Activated CD4-positive, alpha-beta T cell treated with anti-CD3 and anti-CD28 coated beads, Interleukin-2, amount 50 U/mL, for 1 hour (primary cell): ENCODE measurements around the gene SUN5.

ENCODE experiments used
- DNase-seq: peaks from one replicate; pipeline ENCODE4 v3.0.0-alpha.2; 2020

The SUN5 gene

DNA sequence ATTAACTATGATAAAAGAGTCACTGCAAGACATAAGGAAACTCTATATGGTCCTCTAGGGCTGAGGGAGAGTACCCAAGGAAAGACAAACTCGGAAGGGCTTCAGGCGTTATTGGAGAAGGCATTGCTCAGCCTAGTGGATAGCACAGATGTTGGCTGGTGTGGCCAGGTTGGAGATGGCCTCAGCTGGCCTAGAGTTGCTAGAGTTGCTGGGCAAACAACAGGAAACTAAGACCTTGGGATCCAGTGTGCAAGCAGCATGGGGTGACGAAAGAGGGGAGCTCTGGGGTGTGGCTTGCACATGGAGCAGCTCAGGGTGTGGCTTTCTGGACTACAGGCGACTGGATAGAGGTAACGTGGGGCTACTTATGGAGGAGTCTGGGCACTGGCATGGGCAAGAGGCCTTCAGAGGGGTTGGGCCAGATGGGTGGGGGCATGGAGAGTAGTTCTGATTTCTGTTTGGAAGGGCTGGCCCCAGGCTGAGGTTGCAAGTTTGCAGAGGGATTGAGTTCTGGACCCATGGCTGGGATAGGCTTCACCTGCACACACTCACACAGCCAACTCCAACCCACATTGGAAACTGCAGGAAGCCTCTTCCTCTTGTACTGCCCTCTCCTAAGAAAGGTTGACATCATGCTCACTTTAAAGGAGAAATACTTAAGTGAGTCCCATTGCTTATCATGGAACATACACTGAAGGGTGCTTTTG, 22.0 kb upstream of the SUN5 start:
- DNase-seq: no peak

DNA sequence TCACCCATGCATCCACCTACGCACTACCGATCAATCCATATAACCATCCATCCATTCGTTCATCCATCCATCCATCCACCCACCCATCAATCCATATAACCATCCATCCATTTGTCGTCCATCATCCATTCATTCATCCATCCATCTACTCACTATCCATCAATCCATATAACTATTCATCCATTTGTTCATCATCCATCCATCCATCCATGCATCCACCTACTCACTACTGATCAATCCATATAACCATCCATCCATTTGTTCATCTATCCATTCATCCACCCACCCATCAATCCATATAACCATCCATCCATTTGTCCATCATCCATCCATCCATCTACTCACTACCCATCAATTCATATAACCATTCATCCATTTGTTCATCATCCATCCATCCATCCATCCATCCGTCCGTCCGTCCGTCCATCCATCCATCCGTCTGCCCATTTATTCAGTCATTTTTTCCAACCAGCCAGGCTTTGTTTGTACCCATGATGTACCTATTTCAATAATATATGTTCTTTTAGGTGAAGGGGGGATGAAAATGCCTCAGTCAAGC, 21.2 kb upstream of the SUN5 start:
- DNase-seq: no peak

DNA sequence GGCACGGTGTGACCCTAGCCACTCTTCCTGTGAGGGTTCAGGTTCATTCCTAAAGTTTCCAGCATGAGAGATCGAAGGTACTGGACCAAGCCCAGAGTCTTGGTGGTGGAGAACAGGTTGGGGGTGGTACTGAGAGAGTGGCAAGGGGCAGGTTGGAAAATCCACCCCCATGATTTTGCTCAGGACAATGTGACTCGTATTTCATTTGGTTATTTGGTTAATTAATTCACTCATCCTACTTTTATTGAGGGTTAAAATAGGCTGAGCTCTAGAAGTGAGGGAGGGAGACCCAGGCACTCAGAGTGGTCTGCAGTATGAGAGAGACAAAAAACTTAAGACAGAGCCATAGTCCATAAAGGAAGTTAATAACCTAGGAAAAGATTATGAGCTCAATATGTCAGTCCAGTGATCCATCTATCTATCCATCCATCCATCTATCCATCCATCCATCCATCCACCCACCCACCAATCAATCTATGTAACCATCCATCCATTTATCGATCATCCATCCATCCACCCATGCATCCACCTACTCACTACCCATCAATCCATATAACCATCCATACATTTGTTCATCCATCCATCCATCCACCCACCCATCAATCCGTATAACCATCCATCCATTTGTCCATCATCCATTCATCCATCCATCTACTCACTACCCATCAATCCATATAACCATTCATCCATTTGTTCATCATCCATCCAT, 20.5 kb upstream of the SUN5 start:
- no peak for DNase-seq

DNA sequence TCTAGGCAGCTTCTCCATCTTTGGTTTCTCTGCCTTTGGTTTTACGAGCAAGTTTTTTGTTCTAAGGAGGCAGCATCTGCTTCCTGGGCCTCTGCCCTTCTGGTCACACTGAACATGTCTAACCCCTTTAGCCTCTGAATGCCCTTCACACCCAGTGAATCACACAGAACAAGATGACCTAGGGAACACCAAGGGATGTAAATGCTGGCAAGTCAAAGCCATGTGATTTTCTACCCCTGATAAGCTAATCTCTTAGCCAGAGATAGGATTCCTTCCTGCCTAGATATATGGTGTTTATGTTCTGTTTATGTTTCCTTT, 20.0 kb upstream of the SUN5 start:
- no peak for DNase-seq

DNA sequence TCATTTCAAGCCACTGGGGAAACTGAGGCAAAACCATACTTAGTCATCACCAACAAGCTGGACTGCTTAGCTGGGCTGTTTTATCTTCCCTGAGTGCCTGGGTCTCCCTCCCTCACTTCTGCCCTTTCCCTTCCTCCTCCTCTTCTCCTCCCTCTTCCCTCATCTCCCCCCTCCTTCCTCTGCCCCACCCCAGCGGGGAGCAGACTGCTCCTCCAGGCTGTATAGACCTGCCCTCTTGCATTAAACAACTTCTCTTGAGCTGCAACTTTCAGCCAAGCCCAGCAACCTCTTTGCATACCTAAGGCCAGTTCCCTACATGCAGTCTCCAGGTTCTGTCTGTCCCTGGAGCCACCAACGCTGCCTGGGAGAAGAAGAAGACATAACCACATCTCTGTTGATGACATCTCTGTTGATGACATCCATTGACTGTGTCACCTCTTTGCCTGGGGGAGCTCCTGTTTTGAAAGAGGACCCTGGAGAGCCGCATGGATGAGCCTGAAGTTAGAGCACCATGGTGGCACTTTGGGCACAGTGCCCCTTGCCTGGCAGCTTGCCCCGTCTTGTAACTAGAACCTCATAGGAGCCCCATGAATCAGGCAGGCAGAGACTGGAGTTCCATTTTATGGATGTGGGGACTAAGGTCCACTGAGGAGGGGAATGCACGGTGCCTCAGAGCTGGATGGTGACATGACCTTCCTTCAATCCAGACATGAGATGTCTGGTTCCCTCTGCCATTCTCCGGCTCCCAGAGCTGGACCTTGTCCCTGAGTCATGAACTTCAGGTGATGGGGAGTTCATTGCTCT, 19.4 kb upstream of the SUN5 start:
- DNase-seq: no peak

DNA sequence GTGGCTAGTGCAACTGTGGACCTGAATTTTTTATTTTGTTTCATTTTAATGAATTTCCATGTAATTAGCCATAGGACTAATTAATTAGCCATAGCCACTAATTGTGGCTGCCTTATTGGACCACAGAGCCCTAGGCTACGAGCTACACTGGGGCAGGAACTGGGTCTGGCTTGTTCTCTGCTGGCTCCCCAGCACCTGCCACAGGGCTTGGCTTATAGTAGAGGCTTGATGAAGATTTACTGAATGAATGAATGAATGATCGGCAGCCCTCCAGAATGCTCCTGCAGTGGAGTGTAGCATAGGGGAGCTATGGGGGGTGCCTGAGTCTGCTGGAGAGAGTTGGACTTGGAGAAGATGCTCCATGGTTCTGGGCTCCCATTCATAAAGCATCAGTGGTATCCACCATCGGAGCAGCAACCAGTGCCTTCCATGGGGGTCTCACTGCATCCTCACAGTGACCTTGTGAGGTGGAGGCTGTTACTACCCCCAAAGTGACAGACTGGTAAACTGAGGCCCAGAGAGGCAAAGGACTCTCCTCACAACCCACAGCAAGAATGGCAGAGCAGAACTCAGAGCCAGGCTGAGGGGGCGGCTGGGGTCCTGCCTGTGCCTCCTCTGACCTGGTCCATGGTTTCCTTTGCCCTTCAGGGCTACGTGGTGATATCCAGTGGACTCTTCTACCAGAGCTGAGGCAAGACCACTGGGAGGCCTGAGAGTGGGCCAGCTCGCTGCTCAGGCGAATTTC, 18.6 kb upstream of the SUN5 start:
- DNase-seq: no peak

DNA sequence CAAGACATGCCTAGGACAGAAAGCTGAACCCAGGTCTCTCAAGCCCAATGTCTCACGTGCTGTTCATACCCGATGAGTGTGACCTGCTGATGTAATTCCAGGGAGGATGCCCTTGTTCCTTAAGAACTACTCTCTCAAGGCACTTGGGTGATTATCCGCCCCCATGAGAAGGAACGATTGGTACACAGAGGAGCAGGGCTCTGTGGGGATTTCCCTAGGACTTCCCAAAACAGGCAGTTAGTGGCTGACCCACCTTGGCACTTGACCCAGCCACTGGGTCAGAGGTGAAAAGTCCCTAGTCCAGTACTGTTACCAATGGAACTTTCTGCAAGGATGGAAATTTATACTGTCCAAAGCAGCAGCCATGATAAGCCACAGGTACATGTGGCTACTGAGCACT, 18.1 kb upstream of the SUN5 start:
- no peak for DNase-seq

DNA sequence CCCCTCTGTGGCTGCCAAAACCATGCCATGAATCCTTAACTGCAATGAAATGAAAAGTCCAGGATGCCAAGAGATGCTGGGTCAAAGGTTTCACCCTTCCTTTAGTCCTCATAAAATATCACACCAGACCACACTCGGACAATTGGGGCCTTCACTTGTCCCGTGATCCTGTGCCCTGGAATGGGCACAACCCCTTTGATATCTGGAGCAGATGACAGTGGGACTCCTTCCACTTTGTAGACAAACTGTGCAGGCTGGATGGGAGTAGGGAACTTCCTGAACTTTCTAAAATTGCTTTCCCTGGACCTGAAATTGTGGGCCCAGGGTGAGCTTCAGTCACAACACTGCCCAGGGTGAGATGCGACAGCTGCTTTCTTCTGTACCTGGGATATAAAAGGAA, 17.6 kb upstream of the SUN5 start:
- DNase-seq: no peak

DNA sequence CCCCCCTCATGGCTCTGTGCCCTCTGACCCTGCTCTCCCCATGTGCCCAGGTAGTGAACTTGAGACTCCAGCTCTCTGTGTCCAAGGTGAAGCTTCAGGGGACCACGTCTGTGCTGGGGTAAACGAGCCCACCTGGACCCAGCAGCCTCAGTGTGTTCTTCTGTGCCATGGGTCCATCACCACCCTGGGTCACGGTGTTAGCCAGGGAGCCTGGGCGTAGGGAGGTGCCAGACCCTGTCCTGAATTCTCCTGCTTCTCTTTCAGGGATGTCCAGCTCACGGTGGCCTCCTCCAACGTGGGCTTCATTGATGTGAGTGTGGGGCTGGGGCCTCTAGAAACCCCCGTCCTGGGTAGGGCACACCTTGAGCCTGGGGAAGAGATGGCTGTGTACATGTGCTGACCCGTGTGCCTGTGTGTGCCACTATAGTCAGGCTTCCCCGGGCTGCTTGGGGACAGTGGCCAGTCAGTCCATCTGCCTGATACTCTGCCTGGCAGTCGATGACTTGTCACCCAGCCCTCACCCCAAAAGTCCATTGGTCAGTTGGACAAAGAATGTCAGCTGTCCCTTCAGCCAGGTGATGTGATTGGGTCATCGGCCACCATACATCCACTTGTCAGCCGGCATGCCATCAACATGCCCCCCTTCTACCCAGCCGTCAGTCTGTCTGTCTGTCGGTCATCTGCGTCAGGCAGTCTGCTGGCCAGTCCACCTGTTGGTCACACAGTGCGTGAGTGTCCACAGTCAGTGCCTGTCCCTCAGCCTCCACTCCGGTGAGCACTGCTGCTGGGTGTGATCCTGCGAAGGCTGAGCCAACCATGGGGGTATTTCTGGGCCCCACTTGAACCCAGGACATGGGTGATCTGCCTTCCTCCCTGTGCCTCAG, 16.3 kb upstream of the SUN5 start:
- DNase-seq: no peak

DNA sequence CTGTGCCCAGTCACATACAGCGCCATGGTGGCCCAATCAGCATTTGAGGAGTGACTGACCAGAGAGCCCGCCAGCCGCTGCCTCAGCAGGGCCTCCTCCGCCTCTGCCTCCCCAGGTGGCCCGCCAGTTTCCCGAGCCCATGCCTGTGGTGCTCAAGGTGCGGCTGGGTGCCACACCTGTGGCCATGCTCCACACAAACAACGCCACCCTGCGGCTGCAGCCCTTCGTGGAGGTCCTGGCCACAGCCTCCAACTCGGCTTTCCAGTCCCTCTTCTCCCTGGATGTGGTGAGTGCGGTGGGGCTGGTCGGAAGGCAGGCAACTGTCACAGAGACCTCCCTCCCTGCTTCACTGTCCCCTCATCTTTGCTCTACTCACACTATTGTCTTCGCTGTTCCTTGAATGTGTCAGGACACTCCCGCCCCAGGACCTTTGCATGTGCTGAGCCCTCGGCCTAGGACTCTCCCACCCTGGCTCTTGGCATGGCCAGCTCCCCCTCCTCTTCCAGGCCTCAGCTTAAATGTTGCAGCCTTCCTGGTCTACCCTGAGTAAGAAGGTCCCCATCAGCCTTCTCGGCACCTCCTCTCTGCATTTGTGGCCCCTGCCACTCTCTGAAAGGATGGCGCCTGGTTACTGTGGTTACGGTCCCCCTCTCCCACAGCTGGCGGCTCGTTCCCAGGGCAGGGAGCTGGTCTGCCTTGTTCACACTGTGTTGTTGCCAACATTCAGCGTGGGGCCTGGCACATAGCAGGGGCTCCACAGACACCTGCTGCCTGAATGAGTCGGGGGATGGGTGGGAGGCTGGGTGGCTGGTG, 15.4 kb upstream of the SUN5 start:
- no peak for DNase-seq

DNA sequence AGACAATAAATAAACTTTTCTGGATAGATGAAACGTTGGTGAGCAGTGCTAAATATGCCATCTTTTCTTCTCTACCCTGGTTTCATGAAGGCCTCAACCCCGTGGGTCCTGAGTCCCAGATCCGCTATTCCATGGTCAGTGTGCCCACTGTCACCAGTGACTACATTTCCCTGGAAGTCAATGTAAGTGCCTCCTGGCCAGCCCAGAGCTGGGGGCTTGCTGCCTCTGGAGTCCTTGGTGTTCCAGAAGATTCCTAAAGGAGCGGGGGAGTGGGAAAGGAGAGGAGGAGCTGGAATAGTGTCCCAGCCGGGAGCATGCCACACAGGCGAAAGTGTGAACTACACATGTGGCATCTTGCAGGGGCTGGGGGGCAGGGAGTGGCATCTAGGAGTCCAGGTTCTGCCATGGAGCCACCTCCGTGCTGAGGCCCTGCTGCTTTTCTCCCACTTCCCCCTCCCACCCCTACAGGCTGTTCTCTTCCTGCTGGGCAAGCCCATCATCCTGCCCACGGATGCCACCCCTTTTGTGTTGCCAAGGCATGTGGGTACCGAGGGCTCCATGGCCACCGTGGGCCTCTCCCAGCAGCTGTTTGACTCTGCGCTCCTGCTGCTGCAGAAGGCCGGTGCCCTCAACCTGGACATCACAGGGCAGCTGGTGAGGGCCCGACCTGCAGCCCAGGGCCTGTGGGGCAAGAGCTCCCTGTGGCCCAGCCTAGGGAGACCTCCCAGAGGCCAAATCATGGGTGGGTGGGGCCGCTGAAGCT, 14.1 kb upstream of the SUN5 start:
- no peak for DNase-seq

DNA sequence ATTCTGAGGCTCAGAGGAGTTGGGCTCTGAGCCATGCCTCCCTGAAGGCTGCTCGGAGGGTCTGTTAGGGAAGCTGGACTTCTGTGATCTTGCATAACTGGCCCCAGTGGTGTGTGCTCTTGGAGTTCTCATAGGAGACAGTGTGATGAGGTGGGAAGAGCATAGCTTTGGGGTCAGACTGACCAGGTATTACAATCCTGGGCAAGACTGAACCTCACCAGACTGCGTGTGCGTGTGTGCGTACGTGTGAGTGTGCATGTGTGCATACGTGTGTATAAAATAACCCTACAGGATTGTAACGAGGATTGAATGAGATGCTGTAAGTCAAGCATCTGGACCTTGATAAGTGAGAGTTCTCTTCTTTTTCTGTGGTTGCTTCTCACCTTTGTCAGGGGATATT, 13.3 kb upstream of the SUN5 start:
- no peak for DNase-seq

DNA sequence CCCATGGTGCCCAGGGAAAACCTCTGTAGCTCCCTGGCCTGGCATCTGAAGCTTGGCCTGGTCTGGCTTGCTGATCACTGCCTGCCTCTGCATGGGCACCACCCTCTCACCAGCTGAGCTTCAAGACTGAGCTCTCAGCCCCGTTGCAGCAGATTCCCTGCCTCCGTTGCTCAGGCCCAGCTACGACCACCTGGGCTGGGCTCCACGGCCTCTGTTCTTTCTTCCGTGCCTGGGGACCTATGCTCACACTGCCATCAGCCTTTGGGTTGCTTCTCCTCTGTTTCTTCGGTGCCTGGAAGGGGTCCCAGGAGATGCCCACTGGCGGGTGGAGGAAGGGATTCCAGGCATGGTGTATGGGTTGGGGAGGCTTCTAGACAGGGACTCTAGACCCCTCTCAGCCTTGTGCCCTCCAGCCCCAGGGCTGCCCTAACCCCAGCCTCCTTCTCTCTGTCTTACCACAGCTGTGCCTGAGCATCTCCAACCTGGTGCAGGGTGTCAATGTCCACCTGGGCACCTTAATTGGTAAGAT, 12.4 kb upstream of the SUN5 start:
- no peak for DNase-seq

DNA sequence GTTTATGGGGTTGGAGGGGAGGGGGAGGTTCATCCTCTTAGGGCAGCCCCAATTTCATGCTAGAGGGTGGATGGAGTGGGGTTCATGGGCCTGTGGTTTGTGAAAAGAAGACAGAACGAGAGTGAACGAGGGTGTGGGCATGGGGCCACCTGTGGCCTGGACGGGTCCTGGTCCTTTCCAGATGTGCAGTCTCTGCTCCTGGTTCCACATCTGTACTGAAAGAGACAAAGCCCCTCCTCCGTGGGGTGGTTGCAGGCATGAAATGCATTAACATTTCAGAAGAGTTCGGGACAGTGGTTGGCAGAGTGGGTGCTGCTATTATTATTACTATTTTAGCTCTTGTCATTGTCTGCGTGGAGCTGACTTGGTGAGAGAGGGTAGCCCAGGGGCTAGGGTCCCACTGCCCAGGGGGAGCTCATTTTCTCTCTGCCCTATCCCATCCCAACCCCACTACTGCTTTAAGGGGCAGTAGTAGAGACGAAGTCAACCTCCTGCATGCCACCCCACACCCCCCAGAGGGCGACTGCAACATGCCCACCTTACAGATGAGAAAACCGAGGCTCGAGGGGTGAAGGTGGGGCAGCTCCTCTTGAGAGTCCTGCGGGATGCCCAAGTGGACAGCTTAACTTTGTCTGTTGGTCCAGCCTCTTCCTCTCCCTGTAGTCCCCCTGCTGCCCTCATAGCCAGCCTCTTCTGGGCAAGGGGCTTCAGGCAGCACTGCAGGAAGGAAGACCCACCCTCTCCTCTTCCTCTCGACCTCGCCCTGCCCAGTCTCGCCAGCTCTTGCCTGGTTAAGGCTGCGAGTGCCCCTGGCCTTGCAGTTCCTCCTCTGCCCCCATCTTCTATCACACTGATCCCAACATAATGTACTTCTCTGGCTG, 11.7 kb upstream of the SUN5 start:
- DNase-seq: no peak

DNA sequence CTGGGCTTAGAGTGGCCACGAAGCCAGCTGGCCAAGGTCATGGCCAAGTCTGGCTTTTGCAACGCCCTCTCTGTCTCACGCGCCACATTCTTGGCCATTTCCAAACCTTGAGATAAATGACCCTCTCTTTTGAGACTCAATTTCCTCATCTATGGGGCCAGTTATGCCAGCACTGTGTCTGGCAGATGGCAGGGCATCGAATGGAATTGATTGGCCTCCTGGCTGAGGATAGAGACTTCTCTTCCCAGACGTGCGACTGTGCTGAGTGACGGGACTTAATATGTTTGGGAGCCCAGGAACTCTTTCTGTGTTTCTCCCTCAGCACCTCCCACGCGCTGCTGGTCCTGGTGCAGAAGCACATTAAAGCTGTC, 10.9 kb upstream of the SUN5 start:
- DNase-seq: no peak

DNA sequence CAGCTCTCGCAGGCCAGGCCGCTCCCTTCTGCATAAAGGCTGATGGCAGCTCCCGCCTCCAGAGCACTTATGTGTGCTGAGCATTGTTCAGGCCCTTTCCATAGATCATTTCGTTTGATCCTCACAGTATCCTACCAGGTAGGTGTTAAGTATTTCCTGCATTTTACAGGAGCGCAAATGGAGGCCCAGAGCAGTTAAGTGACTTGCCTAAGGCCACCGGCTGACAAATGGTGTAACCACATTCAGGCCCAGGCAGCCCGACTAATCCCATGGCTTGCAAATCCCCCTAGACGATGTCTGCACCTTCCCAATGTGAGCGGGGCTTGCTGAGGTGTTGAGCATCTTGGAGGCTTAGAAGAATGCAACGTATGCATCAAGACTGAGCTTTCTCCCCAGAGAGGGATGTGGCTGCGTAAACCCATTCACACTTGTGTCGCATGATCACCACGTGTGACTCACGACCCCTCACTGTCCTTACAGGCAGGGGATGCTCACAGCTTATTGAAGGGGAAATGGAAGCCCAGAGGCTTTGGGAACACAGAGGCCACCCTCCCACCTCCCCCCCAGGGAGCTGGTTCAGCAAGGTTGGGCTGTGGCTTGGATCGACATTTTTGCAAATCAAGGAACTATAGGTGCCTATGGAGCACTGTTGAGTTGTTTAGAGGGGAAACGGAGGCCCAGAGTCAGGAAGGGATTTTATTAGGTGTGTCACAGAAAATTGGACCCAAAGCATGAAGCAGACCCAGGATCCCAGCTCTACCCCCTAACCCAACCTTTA, 10.3 kb upstream of the SUN5 start:
- DNase-seq: no peak

DNA sequence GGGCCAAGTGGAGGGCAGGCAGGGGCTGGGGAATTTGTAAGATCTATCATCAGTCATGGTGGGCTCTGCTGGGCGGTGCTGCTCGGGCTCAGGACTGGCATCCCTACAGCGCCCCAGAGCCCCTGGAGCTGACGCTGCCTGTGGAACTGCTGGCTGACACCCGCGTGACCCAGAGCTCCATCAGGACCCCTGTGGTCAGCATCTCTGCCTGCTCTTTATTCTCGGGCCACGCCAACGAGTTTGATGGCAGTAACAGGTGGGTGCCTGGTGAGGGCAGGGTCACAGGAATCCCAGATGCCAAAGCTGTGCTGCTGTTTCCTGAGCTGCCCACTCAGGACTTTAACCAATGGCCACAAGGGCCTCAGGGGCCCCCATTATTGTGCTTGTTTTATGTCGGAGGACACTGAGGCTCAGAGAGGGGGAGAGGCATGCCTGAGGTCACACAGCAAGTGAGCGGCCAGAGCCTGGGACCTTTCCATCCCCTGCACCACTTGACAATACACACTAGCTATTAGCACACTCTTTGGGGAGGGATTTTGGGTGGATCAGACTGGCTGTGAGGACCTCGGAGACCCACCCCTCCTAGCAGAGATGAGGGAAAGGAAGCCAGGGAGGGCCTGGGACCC, 9.6 kb upstream of the SUN5 start:
- no peak for DNase-seq
